ENCODE results near the gene NOSTRIN. TPM values are rescaled to one million over a fixed set of nuclear protein-coding genes. Genes with fewer than 3 reads are reported as not detected.

Gene NOSTRIN
- total RNA-seq, 2 experiments from 2014 or later = not detected

GRCh38 chr2:168821992-168822391 is 19.6 kb downstream of the NOSTRIN start:
- no peaks in the 10 kb centered on the region for H3K36me3 Mint-ChIP-seq
- DNase-seq = no peak
- H3K27ac Mint-ChIP-seq = no peak overlapping the region
- H3K4me1 Mint-ChIP-seq = no peaks in the 10 kb centered on the region
- H3K9me3 Mint-ChIP-seq = no peaks in the 10 kb centered on the region
- H3K27me3 Mint-ChIP-seq = peaks cover 4% of the 10 kb centered on the region
- no peak overlapping the region for H3K4me3 Mint-ChIP-seq

GRCh38 chr2:168825126-168825525 is 22.7 kb downstream of the NOSTRIN start:
- Mint-ChIP-seq H3K27me3 (peaks cover 4% of the 10 kb centered on the region), H3K9me3 (no peaks in the 10 kb centered on the region), H3K27ac (no peak overlapping the region), H3K4me1 (no peaks in the 10 kb centered on the region), H3K36me3 (no peaks in the 10 kb centered on the region), H3K4me3 (no peak overlapping the region)
- no peak for DNase-seq

- Mint-ChIP-seq H3K27me3 (no peaks in the 10 kb centered on the region), H3K27ac (no peak overlapping the region), H3K9me3 (no peaks in the 10 kb centered on the region), H3K36me3 (no peaks in the 10 kb centered on the region), H3K4me3 (no peak overlapping the region), H3K4me1 (no peaks in the 10 kb centered on the region)
- no peak for DNase-seq
These were observed 28.5 kb downstream of the NOSTRIN start for GRCh38 chr2:168830958-168831357.

- H3K4me1 Mint-ChIP-seq = no peaks in the 10 kb centered on the region
- no peaks in the 10 kb centered on the region for H3K36me3 Mint-ChIP-seq
- H3K27me3 Mint-ChIP-seq = no peaks in the 10 kb centered on the region
These were observed 29.2 kb downstream of the NOSTRIN start for GRCh38 chr2:168831662-168832061.

GRCh38 chr2:168835969-168836368 is 33.5 kb downstream of the NOSTRIN start:
- H3K9me3 Mint-ChIP-seq = no peaks in the 10 kb centered on the region
- H3K27me3 Mint-ChIP-seq = no peaks in the 10 kb centered on the region
- no peaks in the 10 kb centered on the region for H3K36me3 Mint-ChIP-seq
- no peak overlapping the region for H3K4me3 Mint-ChIP-seq
- no peak overlapping the region for H3K27ac Mint-ChIP-seq
- DNase-seq = no peak
- H3K4me1 Mint-ChIP-seq = no peaks in the 10 kb centered on the region

More at GRCh38 chr2:168831662-168832061, 29.2 kb downstream of the NOSTRIN start:
- no peak overlapping the region for H3K27ac Mint-ChIP-seq
- no peaks in the 10 kb centered on the region for H3K9me3 Mint-ChIP-seq
- no peak for DNase-seq
- H3K4me3 Mint-ChIP-seq = no peak overlapping the region

GRCh38 chr2:168841445-168841844 is 39.0 kb downstream of the NOSTRIN start:
- Mint-ChIP-seq H3K4me1 (no peaks in the 10 kb centered on the region), H3K27me3 (no peaks in the 10 kb centered on the region), H3K4me3 (no peak overlapping the region), H3K36me3 (no peaks in the 10 kb centered on the region), H3K27ac (no peak overlapping the region), H3K9me3 (no peaks in the 10 kb centered on the region)
- no peak for DNase-seq

GRCh38 chr2:168843253-168843652 is 40.8 kb downstream of the NOSTRIN start:
- Mint-ChIP-seq H3K4me1 (no peaks in the 10 kb centered on the region), H3K27me3 (no peaks in the 10 kb centered on the region), H3K9me3 (no peaks in the 10 kb centered on the region), H3K4me3 (no peak overlapping the region), H3K27ac (no peak overlapping the region), H3K36me3 (no peaks in the 10 kb centered on the region)
- DNase-seq = no peak

GRCh38 chr2:168848225-168848624 is 45.8 kb downstream of the NOSTRIN start:
- no peak for DNase-seq
- no peaks in the 10 kb centered on the region for H3K9me3 Mint-ChIP-seq

GRCh38 chr2:168849610-168850009 is 47.2 kb downstream of the NOSTRIN start:
- DNase-seq = no peak
- no peaks in the 10 kb centered on the region for H3K9me3 Mint-ChIP-seq

More at GRCh38 chr2:168848225-168848624, 45.8 kb downstream of the NOSTRIN start:
- Mint-ChIP-seq H3K4me3 (no peak overlapping the region), H3K4me1 (peaks cover 3% of the 10 kb centered on the region), H3K27ac (no peak overlapping the region), H3K27me3 (no peaks in the 10 kb centered on the region), H3K36me3 (peaks cover 4% of the 10 kb centered on the region)

GRCh38 chr2:168850846-168851245 is 48.4 kb downstream of the NOSTRIN start:
- Mint-ChIP-seq H3K9me3 (no peaks in the 10 kb centered on the region), H3K27ac (no peak overlapping the region), H3K4me3 (no peak overlapping the region), H3K36me3 (peaks cover 15% of the 10 kb centered on the region), H3K27me3 (no peaks in the 10 kb centered on the region), H3K4me1 (peaks cover 3% of the 10 kb centered on the region)
- no peak for DNase-seq

More at GRCh38 chr2:168849610-168850009, 47.2 kb downstream of the NOSTRIN start:
- Mint-ChIP-seq H3K4me3 (no peak overlapping the region), H3K27ac (no peak overlapping the region), H3K36me3 (peaks cover 12% of the 10 kb centered on the region), H3K4me1 (peaks cover 3% of the 10 kb centered on the region), H3K27me3 (no peaks in the 10 kb centered on the region)

- Mint-ChIP-seq H3K9me3 (no peaks in the 10 kb centered on the region), H3K36me3 (peaks cover 15% of the 10 kb centered on the region), H3K4me3 (no peak overlapping the region), H3K27ac (no peak overlapping the region), H3K4me1 (peaks cover 3% of the 10 kb centered on the region), H3K27me3 (no peaks in the 10 kb centered on the region)
- DNase-seq = no peak
These were observed 49.4 kb downstream of the NOSTRIN start for GRCh38 chr2:168851674-168852320.

- no peak for DNase-seq
- H3K36me3 Mint-ChIP-seq = peaks cover 15% of the 10 kb centered on the region
- H3K27me3 Mint-ChIP-seq = no peaks in the 10 kb centered on the region
- no peak overlapping the region for H3K4me3 Mint-ChIP-seq
- H3K9me3 Mint-ChIP-seq = no peaks in the 10 kb centered on the region
- peaks cover 3% of the 10 kb centered on the region for H3K4me1 Mint-ChIP-seq
- no peak overlapping the region for H3K27ac Mint-ChIP-seq
These were observed 50.0 kb downstream of the NOSTRIN start for GRCh38 chr2:168852481-168852880.

GRCh38 chr2:168853471-168853870 is 51.0 kb downstream of the NOSTRIN start:
- no peak for DNase-seq
- Mint-ChIP-seq H3K9me3 (no peaks in the 10 kb centered on the region), H3K27me3 (no peaks in the 10 kb centered on the region), H3K36me3 (peaks cover 15% of the 10 kb centered on the region), H3K4me1 (peaks cover 3% of the 10 kb centered on the region), H3K27ac (no peak overlapping the region), H3K4me3 (no peak overlapping the region)

- Mint-ChIP-seq H3K27ac (no peak overlapping the region), H3K36me3 (peaks cover 15% of the 10 kb centered on the region), H3K9me3 (no peaks in the 10 kb centered on the region), H3K27me3 (no peaks in the 10 kb centered on the region), H3K4me1 (peaks cover 3% of the 10 kb centered on the region), H3K4me3 (no peak overlapping the region)
- no peak for DNase-seq
These were observed 52.2 kb downstream of the NOSTRIN start for GRCh38 chr2:168854651-168855050.

GRCh38 chr2:168855601-168856000 is 53.2 kb downstream of the NOSTRIN start:
- H3K27me3 Mint-ChIP-seq = no peaks in the 10 kb centered on the region
- peaks cover 15% of the 10 kb centered on the region for H3K36me3 Mint-ChIP-seq
- H3K9me3 Mint-ChIP-seq = no peaks in the 10 kb centered on the region
- no peak overlapping the region for H3K4me3 Mint-ChIP-seq
- no peaks in the 10 kb centered on the region for H3K4me1 Mint-ChIP-seq
- DNase-seq = no peak
- no peak overlapping the region for H3K27ac Mint-ChIP-seq

- H3K27me3 Mint-ChIP-seq = no peaks in the 10 kb centered on the region
- no peaks in the 10 kb centered on the region for H3K9me3 Mint-ChIP-seq
- no peak for DNase-seq
- no peak overlapping the region for H3K4me3 Mint-ChIP-seq
- H3K36me3 Mint-ChIP-seq = peaks cover 16% of the 10 kb centered on the region
- H3K27ac Mint-ChIP-seq = no peak overlapping the region
- no peaks in the 10 kb centered on the region for H3K4me1 Mint-ChIP-seq
These were observed 55.7 kb downstream of the NOSTRIN start for GRCh38 chr2:168858146-168858545.
